ENCODE data around the gene CLPTM1L. TPM values are rescaled to one million over a fixed set of nuclear protein-coding genes. Genes with fewer than 3 reads are reported as not detected.
"Not testable (repeated sequence)": the region's sequence is repeated elsewhere in the genome, so short reads cannot be mapped to it uniquely, and the experiment has no call there.

The CLPTM1L gene
- total RNA-seq, 2 donors from 2014 or later: 68.0 to 89.4 TPM

GRCh38 chr5:1276930-1277329 is 68.0 kb downstream of the CLPTM1L start:
- Mint-ChIP-seq H3K9me3 (no peaks in the 10 kb centered on the region), H3K36me3 (ENCODE audit: low read depth) (peaks cover 12% of the 10 kb centered on the region), H3K4me1 (no peaks in the 10 kb centered on the region), H3K4me3 (no peak overlapping the region), H3K27me3 (ENCODE audit: insufficient read depth) (no peaks in the 10 kb centered on the region), H3K27ac (no peak overlapping the region)
- TF ChIP-seq CTCF (conservative IDR thresholded peaks at IDR 0.05): no peak
- H3K4me3 ChIP-seq (ENCODE audit: low read length): no peak overlapping the region
- H3K9ac ChIP-seq (ENCODE audit: extremely low read depth, low read length, poor library complexity, severe bottlenecking): no peak overlapping the region
- no peaks in the 10 kb centered on the region for H3K27me3 ChIP-seq (ENCODE audit: control insufficient read depth, insufficient read depth, low read length, poor library complexity, severe bottlenecking)
- 89 to 90% methylated on average over 20 of the region's 20 CpGs for WGBS, 2 experiments (ENCODE audit: insufficient coverage in 1 of 2, insufficient read length in 1 of 2)
- no peak overlapping the region for H3K27ac ChIP-seq (ENCODE audit: low read depth, low read length)
- no peaks in the 10 kb centered on the region for H3K4me1 ChIP-seq (ENCODE audit: control insufficient read depth, insufficient read depth, low read length)
- DNase-seq: no peak
- no peaks in the 10 kb centered on the region for H3K36me3 ChIP-seq (ENCODE audit: control insufficient read depth, insufficient read depth, low read length)
- no peaks in the 10 kb centered on the region for H3K9me3 ChIP-seq (ENCODE audit: control insufficient read depth, low read length)

DNA sequence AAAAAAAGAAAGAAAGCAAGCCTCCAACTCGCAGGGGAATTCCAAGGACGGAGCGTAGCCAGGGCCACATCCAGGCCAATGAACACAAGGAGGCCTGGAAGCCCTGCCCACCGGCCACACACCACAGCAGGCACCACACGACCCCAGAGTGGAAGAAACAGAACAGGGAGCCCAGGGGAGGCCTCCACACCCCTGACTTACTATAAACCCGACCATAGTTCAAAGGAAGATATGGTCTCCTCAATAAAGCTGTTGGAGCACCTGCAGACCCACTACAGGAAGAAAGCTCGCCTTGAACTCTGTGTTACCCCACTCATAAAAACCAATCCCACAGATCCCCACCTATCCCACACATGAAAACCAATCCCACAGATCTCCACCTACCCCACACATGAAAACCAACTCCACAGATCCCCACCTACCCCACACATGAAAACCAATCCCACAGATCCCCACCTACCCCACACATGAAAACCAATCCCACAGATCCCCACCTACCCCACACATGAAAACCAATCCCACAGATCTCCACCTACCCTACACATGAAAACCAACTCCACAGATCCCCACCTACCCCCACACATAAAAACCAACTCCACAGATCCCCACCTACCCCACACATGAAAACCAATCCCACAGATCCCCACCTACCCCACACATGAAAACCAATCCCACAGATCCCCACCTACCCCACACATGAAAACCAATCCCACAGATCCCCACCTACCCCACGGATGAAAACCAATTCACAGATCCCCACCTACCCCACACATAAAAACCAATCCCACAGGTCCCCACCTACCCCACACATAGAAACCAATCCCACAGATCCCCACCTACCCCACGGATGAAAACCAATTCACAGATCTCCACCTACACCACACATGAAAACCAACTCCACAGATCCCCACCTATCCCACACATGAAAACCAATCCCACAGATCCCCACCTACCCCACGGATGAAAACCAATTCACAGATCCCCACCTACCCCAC is 69.2 kb downstream of the CLPTM1L start:
- 84 to 88% methylated on average over 5 to 10 of the region's 10 CpGs for WGBS, 2 experiments (ENCODE audit: insufficient coverage in 1 of 2, insufficient read length in 1 of 2)
- H3K36me3 ChIP-seq (ENCODE audit: control insufficient read depth, insufficient read depth, low read length); H3K27ac ChIP-seq (ENCODE audit: low read depth, low read length); H3K27me3 Mint-ChIP-seq (ENCODE audit: insufficient read depth); H3K4me1 Mint-ChIP-seq; H3K9me3 ChIP-seq (ENCODE audit: control insufficient read depth, low read length); H3K4me1 ChIP-seq (ENCODE audit: control insufficient read depth, insufficient read depth, low read length); DNase-seq; H3K27ac Mint-ChIP-seq; H3K9ac ChIP-seq (ENCODE audit: extremely low read depth, low read length, poor library complexity, severe bottlenecking); H3K27me3 ChIP-seq (ENCODE audit: control insufficient read depth, insufficient read depth, low read length, poor library complexity, severe bottlenecking); H3K4me3 ChIP-seq (ENCODE audit: low read length); H3K9me3 Mint-ChIP-seq; H3K4me3 Mint-ChIP-seq: not testable (repeated sequence)
- H3K36me3 Mint-ChIP-seq (ENCODE audit: low read depth): peaks cover 16% of the 10 kb centered on the region

DNA sequence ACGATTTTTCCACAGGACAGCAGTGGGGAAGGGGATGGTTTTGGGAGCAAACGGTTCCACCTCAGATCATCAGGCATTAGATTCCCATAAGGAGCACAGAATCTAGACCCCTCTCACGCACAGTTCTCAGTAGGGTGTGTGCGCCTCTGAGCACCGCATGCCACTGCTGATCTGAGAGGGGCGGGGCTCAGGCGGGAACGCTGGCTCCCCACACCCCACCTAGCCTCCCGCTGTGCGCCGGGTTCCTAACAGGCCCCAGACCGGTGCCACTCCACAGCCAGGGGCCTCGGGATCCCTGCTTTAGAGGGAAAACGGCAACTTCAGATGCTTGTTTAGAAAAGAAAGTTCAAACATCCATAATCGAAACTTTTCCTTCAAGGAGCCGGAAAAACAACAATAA is 70.4 kb downstream of the CLPTM1L start:
- 92% methylated on average over 11 to 16 of the region's 16 CpGs for WGBS, 2 experiments (ENCODE audit: insufficient coverage in 1 of 2, insufficient read length in 1 of 2)

More for the DNA sequence above, 70.4 kb downstream of the CLPTM1L start:
- no peaks in the 10 kb centered on the region for H3K36me3 ChIP-seq (ENCODE audit: control insufficient read depth, insufficient read depth, low read length)
- Mint-ChIP-seq H3K36me3 (ENCODE audit: low read depth) (peaks cover 16% of the 10 kb centered on the region), H3K9me3 (no peaks in the 10 kb centered on the region), H3K4me3 (no peak overlapping the region), H3K27me3 (ENCODE audit: insufficient read depth) (no peaks in the 10 kb centered on the region), H3K4me1 (no peaks in the 10 kb centered on the region), H3K27ac (no peak overlapping the region)
- H3K27me3 ChIP-seq (ENCODE audit: control insufficient read depth, insufficient read depth, low read length, poor library complexity, severe bottlenecking): no peaks in the 10 kb centered on the region
- no peak for DNase-seq
- H3K9ac ChIP-seq (ENCODE audit: extremely low read depth, low read length, poor library complexity, severe bottlenecking): no peak overlapping the region
- TF ChIP-seq CTCF (conservative IDR thresholded peaks at IDR 0.05): no peak
- no peak overlapping the region for H3K4me3 ChIP-seq (ENCODE audit: low read length)
- H3K9me3 ChIP-seq (ENCODE audit: control insufficient read depth, low read length): no peaks in the 10 kb centered on the region
- H3K4me1 ChIP-seq (ENCODE audit: control insufficient read depth, insufficient read depth, low read length): no peaks in the 10 kb centered on the region
- H3K27ac ChIP-seq (ENCODE audit: low read depth, low read length): no peak overlapping the region

All from endodermal cell (in vitro differentiated cells).